HG03575 (cell line): ENCODE results near the gene ADRA2A.

Source experiments
- ATAC-seq: cut with Tn5 transposase; IDR thresholded peaks from one replicate; pipeline ENCODE4 v1.9.1; 2021; ENCODE audit not compliant: unreplicated experiment, insufficient number of reproducible peaks, low FRiP score; ENCODE audit errors: extremely low read depth

Gene ADRA2A

DNA sequence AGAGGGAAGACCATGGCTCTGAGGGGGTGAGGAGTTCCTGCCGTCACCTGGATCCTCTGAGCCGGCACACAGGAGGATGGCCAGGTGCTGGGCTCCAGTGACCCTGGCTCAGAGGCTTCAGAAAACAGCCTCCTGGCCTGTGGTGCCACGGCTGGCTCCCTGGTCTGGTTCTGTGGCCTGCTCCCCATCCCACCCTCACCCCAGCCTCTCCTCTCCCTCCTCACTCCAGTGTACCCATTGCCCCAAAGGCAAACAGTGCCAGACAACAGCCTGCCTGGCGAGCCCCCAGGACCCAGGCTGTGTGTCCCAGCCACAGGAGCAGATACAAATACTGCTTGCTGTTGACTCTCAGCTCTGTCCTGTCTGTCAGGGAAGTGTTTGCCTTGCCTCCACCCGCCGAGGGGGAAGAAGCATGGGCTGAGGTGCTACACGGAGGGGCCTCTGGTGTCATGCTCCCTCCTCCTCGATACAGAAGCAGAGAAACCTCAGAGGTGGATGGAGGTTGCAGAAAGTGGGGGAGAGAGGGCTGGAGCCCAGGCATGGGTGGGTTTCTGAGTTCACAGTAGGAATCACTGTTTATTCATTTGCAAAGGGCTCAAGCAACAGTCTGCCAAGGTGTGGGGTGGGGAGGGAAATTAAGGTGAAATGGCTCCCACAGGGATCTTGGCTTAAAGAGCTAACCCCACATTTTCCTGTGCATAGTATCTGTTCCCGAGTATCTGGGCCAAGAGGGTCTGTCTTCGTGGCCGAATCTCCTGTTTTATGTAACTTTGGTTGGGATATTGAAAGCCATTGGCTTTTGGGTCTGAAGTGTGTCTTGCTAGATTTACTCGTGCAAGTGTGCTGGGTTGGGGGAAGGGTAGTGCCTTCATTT, 5.5 kb downstream of the ADRA2A start:
- no peak for ATAC-seq

DNA sequence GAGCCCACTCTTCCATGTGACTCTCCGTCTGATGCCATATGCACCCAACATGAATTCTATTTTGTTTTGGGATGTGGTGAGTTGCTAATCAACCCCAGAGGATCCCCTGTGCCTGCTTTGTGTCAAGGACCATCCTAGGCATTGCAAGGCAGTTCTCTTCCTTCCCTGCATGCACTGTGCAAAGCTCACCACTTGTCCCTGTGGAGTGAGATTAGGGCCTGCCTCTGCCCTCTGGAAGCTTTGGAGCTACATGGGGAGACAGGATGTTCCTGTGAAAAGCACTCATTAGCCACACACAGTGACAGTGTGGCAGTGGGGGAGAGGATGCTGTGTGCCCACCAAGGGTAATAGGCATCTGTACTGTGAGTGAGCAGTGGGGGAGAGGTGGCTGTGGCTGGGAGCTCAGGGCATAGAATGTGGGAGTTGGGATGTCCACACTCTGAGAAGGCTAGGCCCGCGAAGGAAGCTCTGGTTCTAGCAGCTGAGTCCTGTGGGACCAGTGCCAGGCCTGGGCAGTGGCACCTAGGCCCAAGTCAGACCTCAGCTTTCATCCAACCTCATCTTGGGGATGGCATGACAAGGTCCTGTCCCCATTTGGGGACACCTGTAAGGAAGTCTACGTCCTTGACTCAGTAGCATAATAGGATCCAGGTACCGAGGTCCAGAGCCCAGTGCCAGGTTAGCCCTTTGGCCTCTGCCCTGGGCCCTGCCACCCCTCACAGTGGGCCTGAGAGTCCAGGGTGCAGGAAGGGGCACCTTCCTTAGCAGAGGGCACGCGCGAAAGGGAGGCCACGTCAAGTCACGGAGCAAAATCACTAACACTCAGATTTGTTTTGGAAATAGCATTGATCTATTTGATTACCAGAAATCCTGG, 6.6 kb downstream of the ADRA2A start:
- no peak for ATAC-seq

DNA sequence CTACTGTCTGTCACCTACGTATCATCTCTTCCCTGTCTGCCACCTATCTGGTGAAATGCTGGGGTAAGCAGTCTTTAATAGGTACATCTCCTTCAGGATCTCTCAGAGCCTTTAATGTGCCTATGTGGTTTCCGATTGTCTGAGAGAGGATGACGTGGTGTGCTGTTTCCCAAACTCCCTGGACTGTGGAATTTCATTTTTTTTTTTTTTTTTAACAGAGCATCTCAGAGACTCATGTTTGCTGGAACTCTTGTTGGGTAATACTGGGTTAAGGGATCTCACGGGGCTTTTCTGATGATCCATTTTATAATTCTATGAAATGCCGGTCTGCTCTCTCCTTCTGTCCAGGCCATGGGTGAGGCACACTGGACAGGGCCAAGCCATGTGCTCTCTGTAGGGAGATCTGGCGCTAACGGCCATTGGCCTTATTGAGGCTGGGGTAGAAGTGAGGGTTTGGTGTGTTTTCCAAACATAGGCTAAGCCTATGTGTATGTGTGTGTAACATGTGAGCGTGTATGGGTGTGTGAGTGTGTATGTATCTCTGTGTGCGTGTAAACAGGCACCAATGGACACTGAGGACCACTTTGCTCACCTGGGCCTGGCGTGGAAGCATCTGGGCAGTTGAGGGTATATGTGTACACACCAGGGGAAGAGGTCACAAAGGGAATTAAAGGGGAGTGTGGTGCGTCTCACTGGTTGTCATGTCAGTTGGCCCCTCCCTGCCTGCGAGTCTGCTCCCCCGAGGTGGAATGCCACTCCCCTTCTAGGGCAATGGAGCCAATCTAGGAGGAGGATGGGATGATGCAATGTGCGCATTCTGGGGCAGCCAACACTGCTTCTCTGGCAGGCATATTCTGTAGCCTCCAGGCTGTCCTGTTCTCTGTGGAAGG, 7.8 kb downstream of the ADRA2A start:
- no peak for ATAC-seq

DNA sequence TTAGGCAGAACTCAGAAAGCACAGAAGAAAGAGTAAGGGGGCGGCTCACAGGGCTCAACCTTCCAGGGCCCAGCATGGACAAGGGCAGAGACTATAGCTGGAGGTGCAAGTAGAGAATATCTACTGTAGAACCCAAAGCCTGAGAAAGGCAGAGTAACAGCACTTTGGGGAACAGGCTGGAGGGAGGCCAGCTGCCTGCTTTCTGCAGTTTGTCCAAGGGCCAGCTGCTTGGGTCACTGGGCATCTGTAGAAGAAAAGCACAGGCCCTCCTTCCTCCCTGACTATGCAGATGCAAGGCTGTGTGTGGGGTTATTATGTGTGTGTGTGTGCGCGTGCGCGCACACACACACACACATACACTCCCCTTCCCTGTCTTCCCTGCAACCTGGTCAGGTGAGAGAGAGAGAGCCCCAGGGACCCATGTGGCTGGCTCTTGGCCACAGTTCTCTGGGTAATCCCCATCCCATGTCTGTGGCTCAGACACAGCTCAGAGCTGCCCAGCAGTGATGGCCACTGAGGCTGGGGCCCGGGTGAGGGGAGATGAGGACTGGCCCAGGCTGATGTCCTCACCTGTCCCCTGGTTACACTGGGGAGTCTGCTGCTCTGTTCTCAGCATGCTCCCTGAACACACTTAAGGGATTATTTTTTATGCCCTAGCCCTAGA, 9.0 kb downstream of the ADRA2A start:
- ATAC-seq: no peak

DNA sequence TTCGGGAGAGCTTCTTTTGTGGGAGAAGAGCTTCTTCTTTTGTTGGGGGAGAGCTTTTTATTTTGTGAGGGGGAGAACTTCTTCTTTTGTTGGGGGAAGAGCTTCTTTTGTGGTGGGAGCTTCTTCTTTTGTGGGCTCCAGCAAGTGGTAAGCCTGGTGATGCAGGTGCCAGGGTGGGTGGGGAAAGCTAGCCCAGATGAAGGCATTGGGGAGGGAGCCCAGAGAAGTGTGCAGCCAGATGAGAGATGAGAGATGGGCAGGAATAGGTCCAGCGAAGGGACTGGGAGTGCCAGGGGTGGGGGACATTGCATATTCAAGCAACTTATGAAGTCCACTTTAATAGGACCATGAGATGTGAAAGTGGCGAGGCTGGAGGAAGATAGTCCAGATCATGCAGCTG, 9.7 kb downstream of the ADRA2A start:
- no peak for ATAC-seq

DNA sequence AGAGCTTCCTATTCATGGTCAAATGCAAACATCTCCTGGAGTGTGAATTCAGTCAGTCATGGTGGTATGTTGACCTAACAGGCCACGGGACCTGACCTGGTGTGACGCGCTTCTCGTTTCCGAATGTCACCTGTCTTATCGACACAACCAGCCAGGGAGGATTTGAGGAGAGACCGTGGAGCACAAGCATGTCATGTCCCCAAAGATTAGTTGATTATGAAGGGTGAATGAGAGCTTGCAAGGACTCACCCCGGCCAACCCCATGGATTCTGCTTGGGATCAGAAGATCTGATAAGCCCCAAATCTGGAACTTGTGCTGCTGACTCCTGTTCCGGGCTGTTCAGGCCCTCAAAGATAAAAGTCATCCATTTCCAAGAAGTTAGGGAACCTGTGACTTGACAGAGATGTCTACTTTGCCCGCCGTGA, 10.5 kb downstream of the ADRA2A start:
- ATAC-seq: no peak

DNA sequence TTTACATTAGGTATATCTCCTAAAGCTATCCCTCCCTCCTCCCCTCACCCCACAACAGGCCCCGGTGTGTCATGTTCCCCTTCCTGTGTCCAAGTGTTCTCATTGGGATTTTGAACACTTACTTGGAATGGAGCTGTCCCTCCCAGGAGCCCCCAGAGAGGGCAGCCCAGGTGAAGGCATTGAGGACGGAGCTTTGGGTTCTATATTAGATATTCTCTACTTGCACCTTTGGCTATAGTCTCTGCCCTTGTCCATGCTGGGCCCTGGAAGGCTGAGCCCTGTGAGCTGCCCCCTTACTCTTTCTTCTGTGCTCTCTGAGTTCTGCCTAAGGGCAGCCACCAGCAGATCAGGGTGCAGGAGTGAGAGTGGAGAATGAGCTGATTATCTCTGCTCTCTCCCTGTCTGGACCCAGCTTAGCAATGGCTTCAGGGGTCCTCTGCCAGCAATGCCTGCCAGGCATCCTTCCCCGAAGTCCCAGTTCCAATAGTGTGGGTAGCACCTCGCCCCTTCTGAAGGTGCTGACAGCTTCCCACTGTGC, 11.2 kb downstream of the ADRA2A start:
- ATAC-seq: no peak

DNA sequence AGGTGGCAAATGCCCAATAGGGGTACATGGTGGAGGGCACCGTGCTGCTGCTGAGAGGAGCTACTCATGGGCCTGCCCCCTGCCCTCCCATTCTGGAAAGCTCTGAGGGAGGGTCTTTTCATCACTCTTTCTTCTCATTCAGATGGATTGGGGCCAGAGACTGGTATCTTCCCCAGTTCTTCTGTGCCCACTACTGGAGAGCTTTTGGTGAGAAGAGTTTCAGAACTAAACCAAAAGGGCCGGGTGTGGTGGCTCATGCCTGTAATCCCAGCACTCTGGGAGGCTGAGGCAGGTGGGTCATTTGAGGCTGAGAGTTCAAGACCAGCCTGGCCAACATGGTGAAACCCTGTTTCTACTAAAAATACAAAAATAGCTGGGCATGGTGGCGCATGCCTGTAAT, 12.5 kb downstream of the ADRA2A start:
- no peak for ATAC-seq

DNA sequence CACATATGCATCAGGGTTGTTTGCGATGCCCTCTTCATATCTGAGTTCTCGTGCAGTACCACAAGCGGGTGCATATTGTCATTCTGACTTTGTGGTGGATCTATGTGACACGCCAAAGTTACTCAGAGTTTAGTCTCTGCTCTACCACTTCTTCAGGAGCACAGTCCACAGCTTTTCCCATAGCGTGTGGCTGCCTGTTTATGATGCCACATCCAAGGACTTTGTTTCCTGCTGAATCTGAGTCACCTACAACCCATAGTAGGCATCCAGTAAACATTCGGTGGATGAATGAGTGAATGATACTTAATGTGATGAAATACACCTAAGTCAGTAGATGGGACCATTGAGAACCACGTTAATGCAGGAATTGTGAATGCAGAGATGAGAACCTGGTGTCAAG, 15.0 kb downstream of the ADRA2A start:
- ATAC-seq: no peak

DNA sequence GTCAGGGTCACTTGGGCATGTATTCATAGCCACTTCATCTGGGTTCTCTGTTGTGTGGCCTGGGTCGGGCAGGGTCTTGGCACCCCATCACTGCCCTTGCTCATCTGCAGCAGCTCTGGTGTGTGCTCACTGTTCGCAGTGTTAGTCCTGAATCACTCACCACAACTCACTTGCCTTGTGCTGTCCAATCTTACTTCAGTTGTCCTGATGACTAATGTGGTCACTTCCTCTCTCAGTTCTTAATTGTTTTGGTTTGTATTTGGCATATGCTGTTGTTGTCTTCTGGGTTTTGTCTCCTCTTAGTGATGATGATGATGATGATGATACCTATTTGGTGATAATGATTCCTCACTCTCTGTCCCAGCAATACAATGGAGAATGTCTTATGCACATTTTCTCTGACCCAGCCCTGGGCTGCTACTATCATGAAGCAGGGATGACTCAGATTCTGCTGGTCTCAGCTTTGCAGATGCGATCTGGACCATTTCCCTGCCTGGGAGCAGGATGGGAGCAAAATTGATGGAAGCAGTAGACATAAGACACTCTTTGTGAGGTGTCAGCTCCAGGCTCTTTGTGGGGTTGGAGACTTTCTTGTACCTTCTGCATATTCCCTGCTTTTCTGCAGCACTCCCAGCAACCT, 17.0 kb downstream of the ADRA2A start:
- no peak for ATAC-seq

DNA sequence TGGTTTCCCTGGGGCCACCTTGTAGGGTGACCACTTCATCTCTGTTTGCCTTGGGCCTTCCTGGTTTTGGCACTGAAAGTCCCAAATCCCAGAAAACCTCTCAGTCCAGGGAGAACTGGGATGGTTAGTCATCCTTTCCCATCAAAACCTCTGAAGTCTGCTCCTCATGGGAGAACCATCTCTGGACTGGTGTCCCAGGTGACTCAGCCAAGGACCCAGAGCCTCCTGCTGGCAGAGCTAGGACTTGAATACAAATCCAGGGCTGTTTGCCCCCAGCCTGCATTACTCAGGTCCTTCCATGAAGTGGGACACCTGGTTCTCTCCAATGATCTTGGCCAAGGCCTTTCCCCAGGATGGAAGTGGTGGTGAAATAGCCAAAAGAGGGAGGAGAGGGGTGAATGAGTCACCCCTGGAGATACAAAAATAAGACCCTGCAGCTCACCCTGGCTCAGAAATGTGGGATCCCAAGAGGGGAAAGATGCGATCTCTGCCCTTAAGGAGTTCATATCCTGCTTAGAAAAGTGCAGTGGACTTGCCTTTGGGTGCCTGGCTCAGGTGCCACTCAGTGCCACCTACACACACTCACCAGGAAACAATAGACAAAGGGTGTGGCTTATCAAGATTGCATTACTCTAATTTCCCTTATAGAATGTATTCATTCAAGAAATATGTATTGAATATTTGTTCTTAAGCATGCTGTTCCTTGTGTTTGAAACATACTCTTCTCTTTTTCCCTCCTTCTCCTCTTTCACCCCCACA, 22.0 kb downstream of the ADRA2A start:
- ATAC-seq: no peak

DNA sequence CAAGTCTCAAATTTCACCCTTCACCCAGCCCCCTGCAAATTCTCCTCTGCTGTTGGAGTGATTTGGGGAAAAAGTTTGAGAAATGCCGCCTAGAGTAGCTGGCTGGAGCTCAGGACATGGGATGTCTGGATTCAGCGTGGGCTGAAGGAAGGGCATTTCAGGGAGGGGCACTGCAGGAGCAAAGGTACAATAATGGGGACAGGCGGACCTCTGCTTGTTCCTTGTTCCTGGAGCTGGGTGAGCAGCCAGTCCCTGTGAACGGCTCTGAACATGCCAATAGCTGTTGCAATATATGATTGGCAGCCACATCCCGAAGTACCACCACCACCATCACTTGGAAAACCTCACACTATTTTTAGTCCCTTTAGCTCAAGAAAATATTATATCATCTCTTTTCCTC, 23.4 kb downstream of the ADRA2A start:
- no peak for ATAC-seq

DNA sequence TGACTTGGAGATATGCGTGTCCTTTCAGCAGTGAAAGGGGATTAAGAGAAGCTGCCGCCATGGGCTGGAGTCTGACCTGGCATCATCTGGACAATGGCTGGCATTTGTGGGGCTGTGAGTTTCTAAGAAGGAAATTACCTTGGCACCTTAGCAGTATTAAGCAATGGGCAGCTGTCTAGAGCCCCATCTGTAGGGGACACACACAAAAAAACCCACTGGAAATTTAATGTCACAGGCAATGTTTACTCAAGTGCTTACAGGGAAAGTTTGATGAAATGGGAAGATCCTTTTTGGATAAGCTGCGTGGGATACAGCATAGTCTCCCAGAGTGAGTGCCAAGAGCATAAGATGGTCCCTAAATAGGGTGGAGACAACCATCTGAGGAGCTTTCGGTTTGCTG, 25.0 kb downstream of the ADRA2A start:
- ATAC-seq: no peak

DNA sequence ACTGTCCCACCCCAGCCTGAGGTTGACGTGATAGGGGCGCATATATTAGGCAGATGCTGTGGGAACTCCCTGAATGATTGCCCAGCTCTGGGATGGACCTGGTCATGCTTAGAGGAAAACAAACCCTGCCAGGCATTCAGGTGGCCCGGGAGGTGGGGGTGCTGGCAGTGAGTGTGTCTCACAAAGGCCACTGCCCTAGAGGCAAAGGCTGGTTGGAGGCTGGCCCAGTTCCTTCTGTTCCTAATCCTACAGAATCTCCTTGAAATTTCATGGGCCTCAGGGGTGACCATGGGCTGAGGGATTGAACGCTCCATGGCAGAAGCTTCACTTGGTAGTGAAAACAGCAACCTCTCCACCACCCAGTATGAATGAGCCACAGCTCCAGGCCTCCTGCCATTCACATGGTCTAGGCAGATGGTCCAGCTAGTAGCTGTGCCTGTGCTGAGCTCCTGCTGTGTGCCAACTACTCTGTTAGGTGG, 25.6 kb downstream of the ADRA2A start:
- no peak for ATAC-seq

DNA sequence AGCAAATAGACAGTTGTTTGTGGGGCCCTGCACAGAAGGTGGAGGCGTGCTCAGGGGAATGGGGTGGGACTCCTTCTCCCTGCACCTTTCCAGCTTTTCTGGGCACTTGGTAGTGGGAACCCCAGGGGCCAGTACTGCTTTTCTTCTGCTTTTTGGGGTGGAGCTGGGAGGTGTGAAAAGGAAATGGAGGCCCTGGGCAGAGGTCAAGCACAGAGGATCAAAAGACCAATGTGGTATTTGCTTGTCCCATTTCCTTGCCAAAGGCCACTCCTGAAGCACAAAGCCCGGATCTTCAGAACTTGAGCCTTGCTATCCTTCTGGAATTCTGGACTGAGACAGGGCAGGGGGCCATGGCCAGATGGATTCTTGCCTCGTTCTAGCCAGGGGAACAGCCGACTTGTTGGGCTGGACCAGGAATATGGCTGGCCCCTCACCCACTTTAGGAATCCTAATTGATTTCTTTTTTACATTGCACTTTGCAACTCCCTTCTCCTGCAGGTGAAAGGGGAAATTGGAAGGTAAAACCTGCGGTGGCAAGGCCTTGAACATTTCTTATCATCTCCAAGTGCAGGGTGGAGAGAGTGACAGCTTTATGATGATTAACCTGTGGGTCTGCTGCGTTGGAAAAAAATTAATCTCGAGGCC, 26.5 kb downstream of the ADRA2A start:
- no peak for ATAC-seq

DNA sequence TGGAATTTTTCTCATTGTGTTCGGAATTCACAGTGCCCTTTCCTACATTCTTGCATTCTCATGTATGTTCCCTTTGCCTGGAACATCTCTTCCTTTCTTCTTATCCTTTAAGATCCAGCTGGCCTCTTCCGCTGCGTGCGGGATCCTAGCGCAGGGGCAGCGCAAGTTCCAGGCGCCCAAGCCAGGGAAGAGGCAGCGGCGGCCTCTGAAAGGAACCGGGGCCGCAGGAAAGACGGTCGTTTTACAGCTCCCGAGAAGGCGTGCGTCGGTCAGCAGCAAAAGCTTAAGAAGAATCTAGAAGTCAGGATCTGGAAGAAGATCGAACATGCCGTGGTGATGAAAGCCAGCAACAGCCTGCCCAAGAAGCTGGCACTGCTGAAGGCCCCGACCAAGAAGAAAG, 28.0 kb downstream of the ADRA2A start:
- ATAC-seq: no peak

DNA sequence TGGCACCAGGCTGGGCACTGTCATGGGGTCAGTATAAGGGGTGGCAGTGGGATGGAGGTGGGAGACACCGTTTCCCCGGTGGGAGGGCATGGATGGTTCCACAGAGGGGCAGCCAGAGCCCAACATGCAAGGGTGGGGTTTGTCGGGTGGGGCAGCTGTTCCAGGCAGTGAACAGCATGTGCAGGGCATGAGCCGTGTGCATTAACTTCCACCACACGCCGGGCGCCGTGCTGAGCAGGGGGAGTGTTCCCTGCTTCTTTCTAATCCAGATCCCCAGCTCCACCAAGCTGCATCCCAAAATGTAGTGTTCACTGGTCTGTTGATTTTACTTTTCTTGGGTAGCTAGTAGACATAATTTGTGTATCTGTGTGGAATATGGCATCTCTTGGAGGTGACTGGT, 29.3 kb downstream of the ADRA2A start:
- no peak for ATAC-seq
